Spleen (tissue), 7 donors: ENCODE data around the gene ZNF135.

Source experiments
- CTCF ChIP-seq, 11 experiments: fragments of 200-600 bp in 7 of 11; fragments of 450-650 bp in 4 of 11; sonication (generic) in 4 of 11; IDR thresholded peaks in 8 of 11; conservative IDR thresholded peaks in 3 of 11; 1 replicate in 7 of 11; 2 replicates in 4 of 11; pipeline versions ENCODE4 v1.4.0 to v1.8.0; 2016 to 2021; ENCODE audit warnings: antibody characterized with exemption in 11 of 11, inconsistent platforms in 4 of 11, mild to moderate bottlenecking in 1 of 11
- POLR2A ChIP-seq, 3 donors: fragments of 450-650 bp; IDR thresholded peaks; one replicate each; pipeline ENCODE4 v1.5.1; 2017; ENCODE audit warnings: antibody characterized with exemption in 3 of 3, mild to moderate bottlenecking in 1 of 3
- POLR2AphosphoS5 ChIP-seq, 3 donors: sonication (generic); formaldehyde crosslinking; IDR thresholded peaks; one replicate each; pipeline ENCODE4 v1.5.1; 2017; ENCODE audit warnings: antibody characterized with exemption in 3 of 3
- donor health status: DM: no; HTN: no; CAD: no; lungs with moderate emphysema.
- donor health status: DM: no; HTN: no; CAD: no.
- donor health status: DM: no; HTN: no; CAD: no.

GRCh38 chr19:58034477-58034793 lies 24.6 kb upstream of the ZNF135 start:
- TF ChIP-seq CTCF (IDR thresholded peaks at IDR 0.05 in 8 of 11, conservative IDR thresholded peaks at IDR 0.05 in 3 of 11) (no peak), POLR2A (IDR thresholded peaks at IDR 0.05) (no peak), POLR2AphosphoS5 (IDR thresholded peaks at IDR 0.05) (no peak)
